Activated CD8-positive, alpha-beta memory T cell treated with anti-CD3 and anti-CD28 coated beads for 4 hours (primary cell): ENCODE results near the gene P3R3URF.

Experiments used
- DNase-seq, 2 donors: peaks; one replicate each; pipeline ENCODE4 v3.0.0-alpha.2; 2020; ENCODE audit warnings: low read depth in 2 of 2

The P3R3URF gene

DNA sequence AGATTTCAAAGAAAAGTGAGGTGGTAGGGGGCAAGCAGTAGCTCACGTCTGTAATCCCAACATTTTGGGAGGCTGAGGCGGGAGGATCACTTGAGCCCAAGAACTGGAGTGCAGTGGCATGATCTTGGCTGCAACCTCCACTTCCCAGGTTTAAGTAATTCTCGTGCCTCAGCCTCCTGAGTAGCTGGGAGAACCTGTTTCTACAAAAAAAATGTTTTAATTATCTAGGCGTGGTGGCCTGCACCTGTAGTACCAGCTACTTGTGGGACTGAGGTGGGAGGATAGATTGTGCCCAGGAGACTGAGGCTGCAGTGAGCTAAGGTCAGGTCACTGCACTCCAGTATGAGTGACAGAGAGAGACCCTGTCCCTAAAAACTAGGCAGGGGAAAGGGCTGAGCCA is 4.0 kb downstream of the P3R3URF start:
- no peak for DNase-seq

DNA sequence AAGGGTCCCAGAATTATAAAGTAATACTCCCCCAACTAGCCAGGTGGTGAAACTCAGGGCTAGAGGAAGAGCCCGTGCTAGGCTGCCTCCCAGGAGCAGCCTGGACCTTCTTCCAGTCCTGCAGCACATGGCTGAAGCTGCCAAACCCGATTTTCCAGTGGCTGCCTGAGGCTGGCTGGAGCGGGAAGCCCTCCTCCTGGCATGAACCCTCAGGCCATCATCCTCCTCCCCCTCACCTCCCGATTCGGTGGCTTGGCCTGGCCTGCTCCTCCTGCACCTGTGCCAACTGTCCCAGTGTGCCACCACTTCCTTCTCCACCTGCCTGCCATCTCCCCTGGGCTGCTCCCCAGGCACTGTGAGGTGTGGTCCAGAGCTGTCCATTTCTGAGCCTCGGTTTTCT is 4.4 kb downstream of the P3R3URF start:
- DNase-seq: no peak

DNA sequence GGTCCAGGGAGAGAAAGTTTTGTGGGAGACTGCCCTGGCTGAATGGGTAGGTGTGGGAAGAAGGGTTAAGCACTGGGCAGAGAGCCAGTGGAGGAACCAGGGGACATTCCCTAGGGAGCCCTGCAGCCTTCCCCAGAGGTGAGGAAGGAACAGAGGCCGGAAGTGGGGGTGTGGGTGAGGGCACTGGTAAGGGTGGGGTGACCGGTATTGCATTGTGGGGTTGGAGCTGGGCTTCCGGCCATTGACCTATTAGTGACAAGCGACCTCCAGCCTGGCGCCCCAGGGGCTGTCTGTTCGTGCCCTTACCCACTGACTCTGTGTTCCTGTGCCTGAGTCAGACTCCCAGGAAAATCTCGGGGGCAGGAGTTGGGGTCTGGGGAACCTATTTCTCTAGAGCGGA is 4.9 kb downstream of the P3R3URF start:
- no peak for DNase-seq

DNA sequence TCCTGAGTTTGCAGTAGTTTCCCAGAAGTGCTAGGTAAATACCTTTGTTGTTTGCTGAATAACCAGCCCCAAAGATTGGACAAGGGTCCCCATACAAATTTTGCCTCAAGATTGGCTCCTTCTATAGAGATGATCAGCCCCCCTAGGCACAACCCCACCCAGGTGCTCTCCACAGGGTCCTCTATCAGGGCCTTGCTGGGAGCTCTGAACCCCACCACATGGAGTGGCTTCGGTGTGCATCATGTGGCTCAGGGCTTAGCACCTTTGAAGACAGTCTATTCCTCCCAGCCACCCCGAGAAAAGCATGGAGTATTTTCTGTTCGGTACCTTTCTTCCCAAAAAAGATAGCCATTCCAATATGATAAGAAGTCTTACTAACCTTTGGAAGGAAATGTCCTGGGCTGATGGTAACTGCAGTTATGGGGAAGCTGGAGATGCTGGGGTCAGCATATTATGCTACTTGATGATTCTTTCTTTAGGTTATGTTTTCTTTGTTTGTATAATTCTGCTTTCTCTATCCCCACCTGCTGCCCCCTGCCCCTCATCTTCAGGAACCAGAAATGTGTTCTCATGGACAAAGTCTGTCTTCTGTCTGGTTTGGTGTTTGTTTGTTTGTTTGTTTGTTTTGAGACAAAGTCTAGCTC is 6.4 kb downstream of the P3R3URF start:
- no peak for DNase-seq

DNA sequence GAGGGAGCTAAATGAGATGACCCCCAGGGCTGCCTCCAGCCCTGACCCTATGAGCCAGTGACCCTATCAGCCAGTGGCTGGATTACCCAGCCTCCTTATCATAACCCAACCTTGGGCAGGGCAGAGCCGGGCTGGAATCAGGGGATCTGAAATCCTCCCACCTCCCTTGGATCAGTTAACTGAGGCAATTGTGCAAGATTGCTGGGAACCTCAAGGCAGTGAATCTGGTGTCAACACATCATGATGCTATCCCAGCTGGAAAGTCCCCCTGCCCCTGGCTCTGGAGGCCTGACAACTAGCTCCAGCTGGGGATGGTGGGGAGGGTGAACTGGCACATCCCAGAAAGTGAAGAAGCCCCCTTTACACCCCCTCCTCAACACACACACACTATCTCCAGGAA is 7.8 kb downstream of the P3R3URF start:
- no peak for DNase-seq

DNA sequence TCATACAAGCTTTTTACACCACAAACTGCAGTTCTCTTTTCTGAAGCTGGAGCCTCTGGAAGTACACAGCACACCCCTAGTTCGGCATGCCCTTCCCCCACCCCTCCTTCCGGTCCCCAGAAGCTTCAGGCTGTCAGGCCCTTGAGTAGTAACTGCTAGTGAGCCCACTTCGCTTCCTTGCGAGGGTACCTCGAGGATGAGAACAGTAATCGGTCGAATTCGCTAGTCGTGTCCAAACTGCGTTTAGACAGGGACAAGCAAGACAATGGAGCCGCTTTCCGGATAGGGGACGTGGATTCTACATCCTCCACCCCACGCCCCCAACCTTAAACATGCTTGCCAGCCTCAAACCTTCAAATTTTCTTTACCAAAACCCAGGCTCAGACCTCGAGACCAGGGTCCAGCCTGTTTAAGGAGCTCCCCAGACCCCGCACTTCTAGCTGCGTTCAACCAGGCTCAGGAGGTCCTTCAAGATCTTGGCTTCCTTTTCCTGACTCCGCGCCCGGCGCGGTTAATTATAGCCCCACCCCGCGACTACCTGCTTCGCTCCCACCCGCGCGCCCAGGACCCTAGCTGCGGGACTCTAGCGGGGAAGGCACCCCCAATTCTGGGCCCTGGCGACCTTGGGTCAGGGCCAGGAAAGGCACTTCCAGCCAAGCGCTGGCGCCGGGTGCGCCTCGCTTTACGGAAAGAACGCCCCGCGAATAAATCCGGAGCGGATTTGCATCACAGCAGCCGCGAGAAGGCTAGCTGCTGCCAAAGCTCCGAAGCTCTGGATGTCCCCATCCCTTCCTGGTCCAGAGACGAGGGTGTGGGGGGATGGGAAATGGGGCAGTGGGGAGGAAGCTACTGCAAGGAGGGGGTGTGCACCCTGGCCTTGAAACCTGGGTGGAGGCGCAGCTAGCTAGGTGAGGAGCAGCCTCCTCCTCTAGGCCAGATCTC is 9.5 kb downstream of the P3R3URF start:
- no peak for DNase-seq

DNA sequence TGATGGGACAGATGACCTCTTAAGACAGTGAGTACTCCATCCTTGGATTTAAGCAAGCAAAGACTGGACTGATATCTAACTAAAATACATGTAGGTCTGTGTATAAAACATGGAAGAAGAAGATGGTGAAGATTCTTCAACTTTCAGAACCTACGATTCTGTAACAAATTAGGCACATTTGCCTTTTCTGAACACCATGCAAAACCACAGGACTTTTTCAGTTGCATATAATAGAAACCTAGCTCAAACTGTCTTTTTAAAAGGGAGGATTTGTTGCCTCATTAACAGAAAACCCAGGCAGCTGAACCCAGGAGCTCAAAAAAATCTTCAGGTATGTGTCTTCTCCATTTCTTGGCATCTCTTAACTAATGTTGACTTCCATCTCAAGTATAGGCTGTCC is 16.1 kb downstream of the P3R3URF start:
- no peak for DNase-seq

DNA sequence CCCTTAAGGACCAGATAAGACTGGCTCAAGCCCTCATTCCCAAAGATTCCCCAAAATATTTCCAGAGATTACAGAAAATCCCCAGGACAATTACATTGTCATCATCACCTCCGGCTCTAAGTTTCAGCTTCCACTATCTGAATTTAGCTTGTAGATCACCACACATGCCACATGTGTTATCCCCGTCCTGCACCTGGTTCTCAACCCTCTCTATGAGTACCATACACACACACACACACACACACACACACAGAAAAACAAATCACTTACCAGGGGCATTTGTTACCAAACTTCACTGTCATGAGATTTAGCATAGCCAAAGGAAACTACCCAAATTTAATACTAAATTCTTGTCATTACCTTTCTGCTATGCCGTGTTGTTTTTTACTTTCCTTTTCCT is 16.8 kb downstream of the P3R3URF start:
- no peak for DNase-seq

DNA sequence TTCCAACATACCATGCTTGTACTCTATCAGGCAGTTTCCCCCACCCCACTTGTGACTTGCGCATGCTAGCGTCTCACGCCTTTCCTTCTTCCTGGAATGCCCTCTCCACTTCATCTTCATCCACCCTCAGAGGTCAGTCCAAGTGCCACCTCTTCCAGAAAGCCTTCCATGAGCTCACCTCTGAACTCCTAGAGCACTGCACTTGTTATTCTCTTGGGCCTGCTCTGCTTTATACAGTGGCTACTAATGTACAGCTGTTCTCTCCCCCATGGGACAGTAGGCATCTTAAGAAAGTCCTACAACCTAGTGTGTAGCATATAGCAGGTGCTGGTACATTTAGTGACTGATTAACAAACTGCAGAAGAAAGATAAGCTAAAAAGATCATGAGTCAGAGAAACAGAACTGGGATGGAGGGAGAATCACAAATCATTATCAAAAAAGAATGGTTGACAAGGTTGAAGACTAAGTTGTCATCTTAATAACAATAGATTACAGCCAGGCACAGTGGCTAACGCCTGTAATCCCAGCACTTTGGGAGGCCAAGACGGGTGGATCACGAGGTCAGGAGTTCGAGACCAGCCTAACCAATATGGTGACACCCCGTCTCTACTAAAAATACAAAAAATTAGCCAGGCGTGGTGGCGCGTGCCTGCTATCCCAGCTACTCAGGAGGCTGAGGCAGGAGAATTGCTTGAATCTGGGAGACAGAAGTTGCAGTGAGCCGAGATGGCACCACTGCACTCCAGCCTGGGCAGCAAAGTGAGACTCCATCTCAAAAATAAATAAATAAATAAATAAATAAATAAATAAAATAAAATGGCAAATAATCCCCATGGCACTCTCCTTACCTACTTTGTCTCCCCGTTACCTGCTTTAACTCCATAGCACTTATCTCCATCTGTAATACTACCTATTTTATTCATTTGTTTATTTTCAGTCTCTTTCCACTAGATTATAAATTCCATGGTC is 17.7 kb downstream of the P3R3URF start:
- DNase-seq: no peak

DNA sequence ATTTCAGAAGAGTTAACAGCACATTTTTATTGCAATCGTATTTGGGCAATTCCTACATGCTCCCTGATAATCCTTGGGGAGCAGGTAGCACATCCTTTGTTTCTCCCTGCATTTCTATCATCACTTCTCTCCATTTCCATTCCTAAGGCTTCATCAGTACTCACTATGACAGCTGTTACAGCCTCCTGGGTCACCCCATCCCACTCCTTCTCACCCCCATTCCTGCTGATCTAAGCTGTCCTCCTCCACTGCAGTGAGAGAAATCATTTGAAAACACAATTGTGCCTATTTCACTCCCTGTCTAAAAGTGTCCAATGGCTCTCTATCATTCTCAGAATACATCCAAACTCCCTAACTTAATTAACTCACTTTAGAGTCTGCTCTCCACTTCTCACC is 18.4 kb downstream of the P3R3URF start:
- DNase-seq: no peak

DNA sequence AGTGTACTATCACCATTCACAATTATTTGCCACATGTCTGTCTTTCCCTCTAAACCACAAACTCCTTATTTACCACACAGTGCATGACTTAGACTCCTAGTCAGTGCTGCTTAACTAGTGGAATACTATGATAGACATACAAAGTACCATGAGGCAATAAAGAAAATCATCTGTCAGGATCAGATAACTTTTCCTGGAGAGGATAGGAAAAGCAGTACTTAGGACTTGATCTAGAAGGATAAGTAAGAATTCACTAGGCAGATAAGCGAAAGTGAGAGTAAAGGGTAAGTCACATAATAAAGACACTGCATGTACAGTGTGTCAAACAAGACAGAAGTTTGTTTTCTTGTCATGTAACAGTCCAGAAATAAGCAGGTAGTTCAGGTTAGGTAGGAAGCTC is 22.6 kb downstream of the P3R3URF start:
- DNase-seq: no peak

DNA sequence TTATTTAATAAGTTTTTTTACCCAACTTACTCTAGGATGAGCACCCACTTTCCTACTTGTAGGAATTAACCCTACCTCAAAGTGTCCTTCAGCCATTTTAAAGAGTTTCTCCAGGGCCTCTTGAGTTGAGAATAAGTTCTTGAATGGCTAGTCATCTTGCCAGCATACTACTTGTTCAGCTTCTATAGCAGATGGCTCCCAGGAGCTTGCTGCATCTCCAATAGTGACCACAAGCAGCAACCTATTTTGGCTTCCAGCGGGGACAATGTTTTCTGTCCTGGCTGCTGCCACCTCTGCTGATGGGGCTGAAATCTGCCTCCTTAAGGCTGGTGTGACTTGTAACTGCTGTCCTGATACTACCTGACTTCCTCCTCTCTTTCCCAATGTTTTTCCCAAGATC is 23.1 kb downstream of the P3R3URF start:
- DNase-seq: no peak

DNA sequence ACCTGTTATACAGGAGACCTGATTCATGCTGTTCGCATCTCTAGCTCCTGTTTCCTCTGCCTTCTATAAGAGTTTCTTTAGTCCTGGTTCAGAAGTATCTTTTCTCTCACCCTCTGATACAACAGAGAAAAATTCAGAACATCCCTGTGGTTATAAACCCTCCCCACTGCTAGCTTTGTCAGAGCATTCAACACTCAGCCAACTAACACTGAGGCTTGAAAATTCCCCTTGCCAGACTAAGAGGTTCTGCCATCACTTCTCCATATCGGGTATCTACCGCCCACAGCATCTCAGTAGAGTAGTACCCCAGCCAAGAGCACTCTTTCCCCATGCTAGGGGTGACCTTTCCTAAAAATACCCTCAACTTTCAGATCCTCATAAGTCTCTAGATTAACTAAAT is 24.3 kb downstream of the P3R3URF start:
- DNase-seq: no peak

DNA sequence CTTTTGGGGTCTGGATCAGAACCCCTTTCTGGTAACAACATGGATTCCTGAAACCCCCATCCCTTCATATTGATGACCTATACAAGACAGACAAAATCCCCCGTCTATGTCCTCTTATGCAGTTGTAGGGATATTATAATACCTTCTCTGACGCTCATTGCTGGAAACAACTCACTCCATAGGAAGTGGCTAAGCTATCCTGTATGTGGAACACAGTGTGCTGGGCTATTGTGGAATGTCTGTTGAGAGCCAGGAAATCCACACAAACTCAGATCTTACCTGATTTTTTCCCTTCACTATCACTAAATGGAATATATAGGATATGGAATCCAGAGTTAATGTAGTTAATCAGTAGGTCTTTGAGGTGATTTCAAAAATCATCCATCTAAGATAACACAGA is 26.2 kb downstream of the P3R3URF start:
- no peak for DNase-seq

DNA sequence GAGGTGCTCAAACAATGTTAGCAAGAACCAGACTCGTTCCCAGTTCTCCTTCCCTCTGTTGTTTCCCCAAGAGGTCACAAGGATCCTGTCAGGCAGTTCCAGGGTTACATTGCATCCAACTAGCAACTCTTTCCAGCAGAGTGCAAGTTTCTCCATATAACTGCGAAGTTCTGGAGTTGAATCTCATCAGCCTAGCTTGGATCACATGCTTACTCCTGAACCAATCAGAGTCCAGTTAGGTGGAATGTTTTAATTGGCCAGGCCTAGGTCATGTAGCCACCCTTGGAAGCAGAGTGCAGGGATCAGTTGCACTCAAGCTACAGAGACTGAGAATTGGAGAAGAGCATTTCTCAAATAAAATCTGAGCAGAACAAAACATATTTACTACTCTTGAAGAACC is 28.0 kb downstream of the P3R3URF start:
- DNase-seq: no peak

DNA sequence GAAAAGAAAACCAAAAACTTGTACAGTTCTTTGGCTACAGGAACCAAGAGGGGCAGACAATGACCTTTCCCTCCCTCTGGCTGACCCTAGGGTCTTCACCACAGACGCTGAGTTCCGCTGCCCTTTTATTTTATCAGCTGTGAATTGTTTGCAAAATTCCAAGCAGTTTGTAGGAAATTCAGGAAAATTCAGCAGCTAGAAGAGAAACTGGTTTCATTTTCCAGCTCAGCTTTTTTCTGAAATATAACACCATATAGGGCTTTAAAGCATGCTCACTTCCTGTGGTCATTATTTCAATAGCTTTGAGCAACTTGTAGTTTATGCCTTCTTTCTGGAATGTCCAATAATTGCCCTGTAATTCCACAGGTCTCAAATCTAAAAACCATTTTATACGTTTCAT is 38.4 kb downstream of the P3R3URF start:
- no peak for DNase-seq

DNA sequence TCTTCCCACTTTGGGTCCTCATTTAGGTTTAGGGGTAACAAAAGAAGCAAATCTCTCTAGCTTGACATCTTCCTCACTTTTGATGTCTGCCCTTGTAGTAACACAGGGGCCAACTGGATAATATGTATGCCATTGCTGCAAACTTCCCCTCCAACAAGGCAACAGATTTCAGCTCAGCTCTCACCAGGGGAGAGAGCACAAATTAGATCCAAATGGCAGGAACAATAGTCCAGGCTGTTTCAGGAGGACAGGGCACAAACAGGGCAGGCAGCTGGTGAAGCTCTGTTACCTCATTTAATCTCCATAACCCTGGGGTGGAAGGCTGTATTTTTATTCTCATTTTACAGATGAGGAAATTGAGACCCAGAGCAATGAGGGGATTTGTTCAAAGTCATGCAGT is 39.6 kb downstream of the P3R3URF start:
- no peak for DNase-seq

DNA sequence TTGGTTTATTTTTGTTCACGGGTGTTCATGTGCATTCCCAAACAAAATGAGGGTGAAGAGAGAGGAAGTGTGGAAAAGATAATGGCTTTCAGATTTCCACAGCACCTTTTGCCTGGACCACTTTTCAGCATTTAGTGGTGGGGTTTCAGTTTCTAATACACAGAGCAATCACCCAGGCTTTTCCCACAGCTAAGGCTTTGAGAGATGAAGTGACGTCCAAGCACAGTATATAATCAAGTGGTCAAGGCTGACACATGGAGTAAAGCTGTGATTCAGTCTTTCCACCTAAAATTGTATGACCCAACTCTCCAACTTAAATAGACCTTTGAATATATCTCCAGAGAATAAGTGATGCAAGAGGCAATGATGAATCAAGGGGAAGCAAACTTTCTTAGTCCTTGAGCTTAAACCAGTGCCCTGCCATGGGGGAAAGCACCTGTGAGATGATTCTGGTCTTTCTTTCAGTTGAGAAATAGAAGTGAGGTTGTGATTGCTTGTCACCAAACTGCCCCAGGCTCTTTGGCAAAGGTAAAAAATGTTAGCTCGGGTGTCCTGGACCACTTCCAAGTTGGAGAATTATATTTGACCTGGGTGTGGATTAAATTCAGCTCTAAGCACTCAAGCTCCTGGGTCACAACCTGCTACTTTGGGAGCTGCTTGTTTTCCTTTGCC is 41.5 kb downstream of the P3R3URF start:
- no peak for DNase-seq

DNA sequence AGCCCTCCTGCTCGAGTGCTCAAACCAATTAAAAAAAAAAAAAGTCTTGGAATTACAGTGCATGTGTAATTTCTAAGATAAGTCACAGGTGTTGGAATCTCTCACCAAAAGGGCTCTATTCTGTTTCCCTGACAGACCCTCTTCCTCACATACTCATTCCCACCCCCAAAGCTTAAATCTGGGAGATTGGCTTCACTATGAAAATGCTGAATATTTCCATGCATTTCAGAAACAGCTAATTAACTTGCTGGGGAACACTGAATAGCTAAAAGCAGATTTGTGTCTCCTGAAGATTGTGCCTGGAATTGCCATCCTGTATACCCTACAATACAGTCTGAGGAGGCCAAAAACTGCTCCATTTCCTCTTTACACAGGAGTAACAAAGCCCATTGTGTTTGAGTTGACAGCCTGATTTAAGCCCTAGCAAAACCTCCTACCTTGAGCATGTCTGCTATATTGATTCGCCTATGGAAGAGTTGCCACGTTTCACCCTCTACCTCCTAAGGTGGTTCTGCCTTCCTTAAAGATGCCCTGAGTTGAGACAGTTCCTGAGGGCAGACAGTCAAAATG is 42.4 kb downstream of the P3R3URF start:
- no peak for DNase-seq

DNA sequence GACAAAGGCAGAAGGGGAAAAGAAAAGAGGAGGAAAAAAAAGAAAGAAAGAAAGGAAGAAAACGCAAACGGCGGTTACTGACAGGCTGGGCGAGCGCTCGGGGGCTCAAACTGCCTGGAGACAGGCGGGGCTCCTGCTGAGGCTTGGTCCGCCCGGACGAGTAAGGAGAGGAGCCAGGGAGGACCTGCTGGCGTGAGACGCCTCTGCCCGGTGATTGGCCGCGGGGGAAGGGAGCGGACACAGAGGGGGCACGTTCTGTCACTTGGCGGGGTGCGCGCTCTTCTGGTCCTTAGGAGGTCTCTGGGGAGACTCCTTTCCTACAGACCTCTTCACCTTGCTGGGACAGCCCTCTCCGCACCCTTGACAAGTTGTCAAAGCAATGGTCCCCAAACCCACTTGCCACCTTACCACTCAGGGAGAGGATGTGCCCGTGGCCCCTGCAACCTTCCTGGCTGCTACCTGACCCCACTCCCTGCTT is 43.1 kb downstream of the P3R3URF start:
- DNase-seq: peak; percentile 12 to 14

DNA sequence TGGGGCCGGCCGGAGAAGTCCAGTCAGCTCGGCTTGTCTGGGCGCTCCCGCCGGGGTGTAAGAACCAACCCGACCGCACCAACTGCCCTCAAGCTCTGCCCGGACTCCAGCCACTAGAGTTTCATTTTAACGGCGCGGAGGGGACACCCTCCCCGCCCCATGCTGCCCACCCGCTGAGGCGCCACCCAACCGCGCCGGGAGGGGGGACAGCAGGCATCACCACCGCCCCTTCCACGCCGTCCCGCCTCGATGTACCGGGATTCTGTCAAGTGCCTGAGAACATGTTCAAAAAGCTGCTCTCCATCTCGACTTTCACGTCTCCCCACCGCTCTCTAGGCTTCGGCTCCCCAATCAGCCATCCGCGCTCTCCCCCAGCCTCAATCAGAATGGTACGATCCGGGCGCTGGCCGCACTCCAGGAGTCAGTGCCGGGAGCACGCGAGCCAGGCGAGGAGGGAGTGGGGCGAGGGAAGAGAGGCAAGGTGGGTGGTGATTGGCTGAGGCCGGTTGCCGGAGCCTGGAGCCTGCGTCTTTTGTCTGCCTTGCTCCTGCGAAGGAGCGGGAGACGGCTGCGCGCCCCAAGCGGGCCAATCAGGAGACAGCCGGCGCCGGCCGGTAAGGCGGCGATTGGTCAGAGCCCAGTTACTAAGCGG is 43.6 kb downstream of the P3R3URF start, which contains the start of gene PIK3R3:
TSS of gene PIK3R3 (minus strand) at position 101 of the 652 bp plus-strand sequence. CDS start 677 bp downstream, outside the sequence.
- peak; percentile 73 to 76 for DNase-seq
